GM12878 (cell line): ENCODE measurements around the gene LENEP. TPM values are rescaled to one million over a fixed set of nuclear protein-coding genes. Genes with fewer than 3 reads are reported as not detected.

Experiments
- ASH2L ChIP-seq: fragments of 300-600, 200-600 bp; sonication (generic); IDR thresholded peaks from 2 replicates; pipeline ENCODE4 v1.6.1; 2017; ENCODE audit warnings: low read depth, mild to moderate bottlenecking, borderline replicate concordance
- ATF7 ChIP-seq: fragments of 450-650 bp; IDR thresholded peaks from 2 replicates; pipeline ENCODE4 v1.6.1; 2016; ENCODE audit warnings: low read depth, mild to moderate bottlenecking
- CHD2 ChIP-seq: IDR thresholded peaks from 2 replicates; pipeline ENCODE4 v1.6.1; 2011; ENCODE audit warnings: low read depth, low read length, improper control_type of control experiment, borderline replicate concordance
- CREM ChIP-seq: IDR thresholded peaks from 2 replicates; pipeline ENCODE4 v1.6.1; 2014; ENCODE audit warnings: antibody characterized with exemption, low read depth
- CTCF ChIP-seq, 3 experiments: IDR thresholded peaks in 2 of 3; conservative IDR thresholded peaks in 1 of 3; 2 replicates each; pipeline ENCODE4 v1.5.1; 2011; ENCODE audit warnings: low read depth in 3 of 3, low read length in 3 of 3, mild to moderate bottlenecking in 3 of 3, control low read depth in 2 of 3, moderate library complexity in 2 of 3, inconsistent platforms in 1 of 3, mixed read lengths in 1 of 3; ENCODE audit not compliant: control insufficient read depth in 2 of 3, insufficient read depth in 1 of 3; ENCODE audit errors: extremely low read depth in 1 of 3
- EED ChIP-seq: sonication (generic); IDR thresholded peaks from 2 replicates; pipeline ENCODE4 v1.6.1; 2016; ENCODE audit warnings: antibody characterized with exemption, low read depth
- FOS ChIP-seq: IDR thresholded peaks from 3 replicates; pipeline ENCODE4 v1.6.1; 2011; ENCODE audit warnings: borderline replicate concordance; ENCODE audit not compliant: insufficient read length; ENCODE audit errors: extremely low read depth
- GABPA ChIP-seq: IDR thresholded peaks from 2 replicates; pipeline ENCODE4 v1.6.1; 2014; ENCODE audit warnings: antibody characterized with exemption, low read depth, mild to moderate bottlenecking, inconsistent platforms
- HCFC1 ChIP-seq: fragments of 150-350 bp; IDR thresholded peaks from 2 replicates; pipeline ENCODE4 v1.6.1; 2014; ENCODE audit warnings: low read length
- HDAC2 ChIP-seq: fragments of 200-600 bp; sonication (generic); IDR thresholded peaks from 2 replicates; pipeline ENCODE4 v1.6.1; 2017
- IKZF2 ChIP-seq, 2 experiments: fragments of 450-650 bp; IDR thresholded peaks; 2 replicates each; pipeline ENCODE4 v1.6.1; 2017; ENCODE audit warnings: mild to moderate bottlenecking in 2 of 2, moderate library complexity in 2 of 2
- JUNB ChIP-seq: IDR thresholded peaks from 2 replicates; pipeline ENCODE4 v1.6.1; 2016; ENCODE audit warnings: antibody characterized with exemption, mild to moderate bottlenecking
- MXI1 ChIP-seq: fragments of 150-350 bp; IDR thresholded peaks from 2 replicates; pipeline ENCODE4 v1.6.1; 2011; ENCODE audit warnings: low read depth, mild to moderate bottlenecking, inconsistent platforms, low read length, improper control_type of control experiment
- NFYA ChIP-seq: IDR thresholded peaks from 2 replicates; pipeline ENCODE4 v1.6.1; 2011; ENCODE audit warnings: low read depth, mild to moderate bottlenecking, low read length, improper control_type of control experiment, borderline replicate concordance
- POU2F2 ChIP-seq: IDR thresholded peaks from 3 replicates; pipeline ENCODE4 v1.6.1; 2011; ENCODE audit warnings: low read depth, mild to moderate bottlenecking, low read length, borderline replicate concordance
- RELA ChIP-seq: fragments of 450-650 bp; IDR thresholded peaks from 2 replicates; pipeline ENCODE4 v1.8.0; 2014; ENCODE audit warnings: borderline replicate concordance; ENCODE audit not compliant: partially characterized antibody
- SPI1 ChIP-seq: IDR thresholded peaks from 2 replicates; pipeline ENCODE4 v1.6.1; 2011; ENCODE audit warnings: low read depth, mild to moderate bottlenecking, low read length, moderate library complexity, borderline replicate concordance; ENCODE audit not compliant: insufficient read depth
- SRF ChIP-seq, 2 experiments: IDR thresholded peaks; 2 replicates each; pipeline ENCODE4 v1.6.1; 2011; ENCODE audit warnings: low read depth in 2 of 2, low read length in 2 of 2, mild to moderate bottlenecking in 1 of 2, moderate library complexity in 1 of 2
- STAT1 ChIP-seq: fragments of 450-650 bp; conservative IDR thresholded peaks from 2 replicates; pipeline ENCODE4 v1.6.1; 2014; ENCODE audit warnings: antibody characterized with exemption, mild to moderate bottlenecking
- SUPT20H ChIP-seq: IDR thresholded peaks from 2 replicates; pipeline ENCODE4 v1.6.1; 2011; ENCODE audit warnings: low read depth, mild to moderate bottlenecking, low read length, moderate library complexity, borderline replicate concordance; ENCODE audit not compliant: control insufficient read depth
- ZNF217 ChIP-seq: fragments of 450-650 bp; IDR thresholded peaks from 2 replicates; pipeline ENCODE4 v1.6.1; 2017; ENCODE audit warnings: antibody characterized with exemption, mild to moderate bottlenecking
- ZNF24 ChIP-seq: fragments of 450-650 bp; IDR thresholded peaks from 2 replicates; pipeline ENCODE4 v1.6.1; 2017; ENCODE audit warnings: antibody characterized with exemption, mild to moderate bottlenecking
- ZSCAN29 ChIP-seq: fragments of 450-650 bp; IDR thresholded peaks from 2 replicates; pipeline ENCODE4 v1.6.1; 2017; ENCODE audit warnings: mild to moderate bottlenecking, moderate library complexity
- ZZZ3 ChIP-seq: IDR thresholded peaks from 2 replicates; pipeline ENCODE4 v1.6.1; 2011; ENCODE audit warnings: low read depth; ENCODE audit not compliant: control insufficient read depth, insufficient read length
- polyA plus RNA-seq, 11 experiments: library from polyadenylated mRNA; depleted of rRNA in 4 of 11; unstranded in 6 of 11; stranded (reverse) in 5 of 11; fragments of >200 nt; fragmentation: Nextera tagmentation in 4 of 11; fragmentation: Illumina TruSeq in 1 of 11; extraction: Ambion mirVana in 4 of 11; extraction: Trizol in 1 of 11; gene quantifications; 1 replicate in 1 of 11; 2 replicates in 10 of 11; pipeline versions ENCODE4 v1.2.1 to v1.2.3, GENCODE V29; 2011 to 2016; ENCODE audit warnings: inconsistent platforms in 2 of 11, missing spikeins in 2 of 11, low read depth in 1 of 11
- total RNA-seq, 4 experiments: library from RNA; depleted of rRNA in 3 of 4; stranded (reverse); fragments of >200 nt in 3 of 4; fragmentation: Illumina TruSeq in 1 of 4; extraction: Trizol in 1 of 4; gene quantifications; 2 replicates each; pipeline versions ENCODE4 v1.2.1 to v1.2.3, GENCODE V29; 2013 to 2021
- TF ChIP-seq, protein P1 (sequence below): fragments of 450-650 bp; conservative IDR thresholded peaks from 2 replicates; pipeline ENCODE4 v1.6.1; 2017; ENCODE audit warnings: mild to moderate bottlenecking, moderate library complexity

Gene LENEP
- total and polyA plus RNA-seq, 10 of the 15 experiments (the other 5 are each of a cell fraction or from before 2014, with no cell fraction given) = 0.27 to 1.1 (median 0.64) TPM; not detected in 7

DNA sequence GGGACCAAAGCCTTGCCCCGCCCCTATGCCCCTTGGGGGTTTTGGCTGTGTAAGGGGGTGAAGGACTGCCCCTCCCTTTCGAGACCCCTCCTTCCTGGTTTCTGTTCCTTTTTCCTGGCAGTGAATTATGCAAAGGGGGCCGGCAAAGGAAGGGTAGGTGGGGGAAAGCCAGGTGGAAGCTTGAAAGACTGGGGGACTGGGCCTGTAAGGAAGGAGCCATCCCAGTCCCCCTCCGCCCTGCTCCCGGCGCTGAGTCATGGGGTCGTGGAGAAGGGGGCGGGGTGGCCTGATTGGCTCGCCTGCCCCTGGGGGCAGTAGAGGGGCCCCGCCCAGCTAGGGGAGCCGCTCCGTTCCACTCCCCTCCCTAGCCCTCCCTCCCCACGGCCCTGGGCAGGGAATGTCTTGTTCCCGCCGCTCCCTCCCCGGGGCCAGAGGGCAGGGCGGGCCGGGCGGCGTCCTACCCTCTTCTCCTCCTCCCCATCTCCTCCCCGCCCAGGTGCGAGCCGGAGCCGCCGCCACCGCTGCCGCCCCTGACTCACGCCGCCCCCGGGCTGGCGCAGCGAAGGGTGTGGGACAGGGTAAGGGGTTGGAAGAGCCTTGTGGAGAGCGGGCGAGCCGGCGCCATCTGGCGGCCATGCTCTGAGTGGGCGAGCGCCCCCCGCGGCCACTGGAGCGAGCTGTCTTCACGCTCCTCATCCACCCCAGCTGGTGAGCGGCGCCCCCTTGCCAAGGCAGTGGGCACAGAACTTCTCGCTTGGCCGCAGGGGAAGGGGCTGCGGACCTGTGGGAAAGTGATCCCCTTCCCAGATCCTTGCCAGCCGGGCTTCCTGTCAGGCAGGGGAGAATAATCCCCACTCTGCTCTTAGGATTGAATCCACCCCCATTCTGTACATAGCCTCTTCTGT is 23.9 kb downstream of the LENEP start (continued):
- TF ChIP-seq, protein P1, sequence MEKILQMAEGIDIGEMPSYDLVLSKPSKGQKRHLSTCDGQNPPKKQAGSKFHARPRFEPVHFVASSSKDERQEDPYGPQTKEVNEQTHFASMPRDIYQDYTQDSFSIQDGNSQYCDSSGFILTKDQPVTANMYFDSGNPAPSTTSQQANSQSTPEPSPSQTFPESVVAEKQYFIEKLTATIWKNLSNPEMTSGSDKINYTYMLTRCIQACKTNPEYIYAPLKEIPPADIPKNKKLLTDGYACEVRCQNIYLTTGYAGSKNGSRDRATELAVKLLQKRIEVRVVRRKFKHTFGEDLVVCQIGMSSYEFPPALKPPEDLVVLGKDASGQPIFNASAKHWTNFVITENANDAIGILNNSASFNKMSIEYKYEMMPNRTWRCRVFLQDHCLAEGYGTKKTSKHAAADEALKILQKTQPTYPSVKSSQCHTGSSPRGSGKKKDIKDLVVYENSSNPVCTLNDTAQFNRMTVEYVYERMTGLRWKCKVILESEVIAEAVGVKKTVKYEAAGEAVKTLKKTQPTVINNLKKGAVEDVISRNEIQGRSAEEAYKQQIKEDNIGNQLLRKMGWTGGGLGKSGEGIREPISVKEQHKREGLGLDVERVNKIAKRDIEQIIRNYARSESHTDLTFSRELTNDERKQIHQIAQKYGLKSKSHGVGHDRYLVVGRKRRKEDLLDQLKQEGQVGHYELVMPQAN = peak; percentile 55
- TF ChIP-seq ZZZ3 (no peak), HDAC2 (no peak), FOS (no peak), JUNB (no peak), CHD2 (0 out of 2 replicates have a peak, but pooled peaks have one; percentile 9), SUPT20H (no peak), NFYA (no peak), RELA (peak; percentile 83), CTCF (IDR thresholded peaks at IDR 0.05 in 2 of 3, conservative IDR thresholded peaks at IDR 0.05 in 1 of 3; ENCODE audit: control insufficient read depth in 2 of 3, extremely low read depth in 1 of 3, insufficient read depth in 1 of 3, low read depth in 3 of 3, low read length in 3 of 3) (peak; percentile 99 to 100 (median 100); a peak in 5 of 6 replicates), CREM (peak; percentile 39; the same call in 1 of the 2 replicates), IKZF2 (IDR thresholded peaks at IDR 0.05) (peak; percentile 70 to 77; a peak in 3 of 4 replicates), SRF (IDR thresholded peaks at IDR 0.05; ENCODE audit: low read depth in 2 of 2, low read length in 2 of 2) (peak in 1 of 2 experiments; percentile 29; a peak in 1 of 4 replicates), SPI1 (peak; percentile 89), HCFC1 (no peak), POU2F2 (peak; percentile 95; the same call in 2 of the 3 replicates), GABPA (no peak), EED (peak; percentile 76; the same call in 1 of the 2 replicates), ZSCAN29 (peak; percentile 54; the same call in 1 of the 2 replicates), MXI1 (peak; percentile 51; the same call in 1 of the 2 replicates), ZNF217 (0 out of 2 replicates have a peak, but pooled peaks have one; percentile 62), STAT1 (peak; percentile 85; the same call in 1 of the 2 replicates), ATF7 (no peak), ZNF24 (peak; percentile 37; the same call in 1 of the 2 replicates), ASH2L (no peak)
